IPS-18a (cell line): ENCODE results near the gene MICAL1.
"Not testable (repeated sequence)": the region's sequence is repeated elsewhere in the genome, so short reads cannot be mapped to it uniquely, and the experiment has no call there.

Source experiments
- H3K27ac ChIP-seq: one replicate; pipeline ENCODE4 v1.5.1; 2013; ENCODE audit warnings: low read length
- H3K27me3 ChIP-seq: one replicate; pipeline ENCODE4 v1.6.1; 2013; ENCODE audit warnings: mild to moderate bottlenecking, low read length; ENCODE audit not compliant: control insufficient read depth, insufficient read depth
- H3K36me3 ChIP-seq: one replicate; pipeline ENCODE4 v1.6.1; 2013; ENCODE audit warnings: low read depth, low read length; ENCODE audit not compliant: control insufficient read depth
- H3K4me1 ChIP-seq: one replicate; pipeline ENCODE4 v1.6.1; 2013; ENCODE audit warnings: low read depth, low read length; ENCODE audit not compliant: control insufficient read depth
- H3K4me3 ChIP-seq: one replicate; pipeline ENCODE4 v1.5.1; 2013; ENCODE audit warnings: low read length
- H3K9ac ChIP-seq: one replicate; pipeline ENCODE4 v1.6.1; 2013; ENCODE audit warnings: mild to moderate bottlenecking, low read length, moderate library complexity
- H3K9me3 ChIP-seq: one replicate; pipeline ENCODE4 v1.6.1; 2013; ENCODE audit warnings: low read depth, low read length; ENCODE audit not compliant: control insufficient read depth

Gene MICAL1

DNA sequence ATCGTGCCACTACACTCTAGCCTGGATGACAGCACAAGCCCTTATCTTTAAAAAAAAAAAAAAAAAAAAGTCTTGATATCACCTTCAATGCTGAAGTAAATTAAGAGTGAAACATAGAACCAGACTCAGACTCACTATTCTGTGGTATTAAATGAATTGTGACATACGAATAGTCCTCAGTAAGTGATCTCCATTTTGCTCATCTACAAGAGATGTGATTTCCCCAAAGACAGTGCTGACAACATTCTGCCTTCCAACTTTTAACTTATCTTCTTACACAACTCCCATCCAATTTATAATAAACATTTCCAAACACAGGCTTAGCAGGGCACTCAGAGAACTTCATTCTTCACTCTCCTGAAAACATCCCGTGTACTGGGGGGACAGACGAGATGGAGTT, 19.4 kb upstream of the MICAL1 start:
- peaks cover 9% of the 10 kb centered on the region for H3K4me1 ChIP-seq
- no peak overlapping the region for H3K9ac ChIP-seq
- H3K27me3 ChIP-seq = no peaks in the 10 kb centered on the region
- H3K4me3 ChIP-seq = no peak overlapping the region
- H3K36me3 ChIP-seq = peaks cover 71% of the 10 kb centered on the region
- H3K27ac ChIP-seq = no peak overlapping the region
- no peaks in the 10 kb centered on the region for H3K9me3 ChIP-seq

DNA sequence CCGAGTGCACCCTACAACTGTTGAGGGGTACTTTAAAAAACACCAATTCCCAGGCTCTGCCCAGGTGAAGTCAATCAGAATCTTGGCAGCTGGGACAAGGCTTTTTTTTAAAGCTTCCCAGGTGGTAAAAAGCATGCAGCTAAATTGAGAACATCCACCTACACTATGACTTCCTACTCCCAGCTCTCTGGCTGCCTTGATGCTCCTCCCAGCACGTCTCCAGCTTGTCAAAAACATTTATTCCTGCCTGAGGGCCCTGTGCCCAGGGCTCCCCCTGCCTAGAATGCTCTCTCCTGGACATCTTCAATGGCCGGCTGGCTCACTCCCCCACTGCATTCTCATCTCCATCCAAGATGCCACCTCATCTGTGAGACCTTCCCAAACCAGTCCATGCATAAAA, 17.5 kb upstream of the MICAL1 start:
- H3K36me3 ChIP-seq = peaks cover 84% of the 10 kb centered on the region

DNA sequence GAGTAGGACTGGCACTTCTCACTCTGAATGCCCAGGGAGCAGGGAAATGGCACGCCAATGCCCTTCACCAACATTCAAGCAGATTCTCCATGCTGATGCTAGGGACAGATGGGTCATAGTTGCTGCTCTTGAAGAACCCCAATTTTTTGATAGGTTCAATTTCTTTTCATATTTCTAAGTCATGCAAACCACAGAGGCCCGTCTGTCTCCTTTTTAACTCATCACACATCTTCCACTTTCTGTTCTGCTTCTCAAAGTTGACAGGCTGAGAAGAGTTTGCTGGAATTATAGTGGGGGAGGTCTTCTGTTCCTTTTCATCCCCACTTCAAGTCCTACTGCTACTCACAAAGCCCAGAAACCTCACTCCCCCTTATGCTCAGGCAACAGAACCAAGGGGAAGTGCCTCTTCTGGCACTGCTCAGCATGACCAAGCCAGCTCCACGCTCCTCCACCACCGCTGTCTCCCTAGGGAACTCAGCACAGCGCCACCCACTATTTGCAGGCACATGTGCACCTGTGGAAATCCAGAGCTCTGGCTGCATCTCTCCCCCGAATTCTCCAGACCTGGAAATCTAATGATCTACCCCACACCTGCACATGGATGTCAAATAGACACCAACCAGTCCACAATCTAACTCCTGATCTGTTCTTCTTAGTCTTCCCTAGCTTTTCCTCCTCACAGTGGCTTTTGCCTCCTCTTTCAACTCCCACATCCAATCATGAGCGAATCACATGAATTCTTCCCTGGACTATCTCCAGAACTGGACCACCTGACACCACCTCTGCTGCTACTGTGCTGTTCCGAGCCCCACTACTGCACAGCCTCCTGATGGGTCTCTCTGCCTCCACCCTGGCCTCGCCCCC, 16.8 kb upstream of the MICAL1 start:
- Histone ChIP-seq H3K27ac (no peak overlapping the region), H3K9me3 (no peaks in the 10 kb centered on the region), H3K27me3 (no peaks in the 10 kb centered on the region), H3K36me3 (peaks cover 88% of the 10 kb centered on the region), H3K9ac (no peak overlapping the region), H3K4me3 (no peak overlapping the region), H3K4me1 (no peaks in the 10 kb centered on the region)

More for the DNA sequence above, 17.5 kb upstream of the MICAL1 start:
- Histone ChIP-seq H3K27ac (no peak overlapping the region), H3K9ac (no peak overlapping the region), H3K9me3 (no peaks in the 10 kb centered on the region), H3K27me3 (no peaks in the 10 kb centered on the region), H3K4me1 (no peaks in the 10 kb centered on the region), H3K4me3 (no peak overlapping the region)

DNA sequence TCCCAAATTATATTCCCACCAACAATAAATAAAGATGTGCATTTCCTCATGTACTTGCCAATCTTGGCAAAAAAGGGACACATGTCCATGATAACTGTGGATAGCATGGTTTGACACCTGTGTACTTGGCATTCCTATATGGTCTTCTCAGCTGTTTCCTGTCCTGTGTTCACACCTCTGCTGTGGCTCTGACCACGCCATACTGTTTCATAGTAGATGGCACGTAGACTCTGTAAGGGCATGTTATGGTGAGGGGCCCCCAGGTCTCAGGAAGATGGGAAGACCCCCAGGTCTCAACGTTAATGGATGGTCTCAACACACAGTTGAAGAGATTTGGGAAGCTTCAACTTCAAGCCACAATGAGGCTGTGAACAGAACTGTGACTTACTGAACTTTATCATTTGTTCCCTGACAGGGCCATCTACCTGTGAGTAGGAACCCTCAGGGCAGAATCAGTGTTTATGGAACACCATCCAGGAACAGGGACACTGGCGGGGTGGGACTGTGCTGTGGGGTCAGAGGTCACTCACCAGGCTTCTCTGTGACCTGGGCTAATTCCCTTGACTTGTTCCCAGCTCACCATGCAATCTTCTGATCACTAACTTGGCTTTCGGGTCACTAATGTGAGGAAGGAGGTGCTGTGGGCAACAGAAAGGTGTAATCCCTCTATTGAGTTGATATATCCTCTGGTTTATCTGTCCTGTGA, 15.7 kb upstream of the MICAL1 start:
- peaks cover 94% of the 10 kb centered on the region for H3K36me3 ChIP-seq
- H3K27ac ChIP-seq = no peak overlapping the region

DNA sequence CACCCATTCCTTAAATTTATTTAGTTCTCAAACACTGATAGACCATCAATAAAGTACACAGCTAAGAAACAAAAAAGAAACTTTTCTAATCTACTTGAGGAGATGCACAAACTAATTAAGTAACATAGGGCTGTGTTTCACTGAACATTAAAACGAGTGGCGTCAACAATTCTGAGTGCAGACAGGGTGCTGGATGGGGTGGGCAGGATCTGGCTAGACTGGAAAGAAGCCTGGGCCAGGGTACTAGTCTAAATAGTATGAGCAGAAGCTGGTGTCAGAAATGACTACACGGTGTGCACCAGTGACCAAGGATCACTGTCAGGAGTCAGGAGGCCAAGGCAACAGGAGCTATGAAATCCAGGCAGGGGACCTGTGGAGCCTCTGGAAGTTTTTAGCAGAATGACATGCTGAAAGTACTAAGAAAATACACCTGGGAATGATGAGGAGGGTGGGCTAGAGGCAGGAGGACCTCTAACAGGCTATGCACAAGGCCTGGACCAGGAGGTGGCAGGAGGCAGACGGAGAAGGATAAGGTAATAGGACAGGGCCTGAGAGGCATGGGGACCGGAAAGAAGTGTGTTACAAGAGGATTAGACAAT, 14.1 kb upstream of the MICAL1 start:
- Histone ChIP-seq H3K27ac (no peak overlapping the region), H3K36me3 (peaks cover 94% of the 10 kb centered on the region), H3K9me3 (no peaks in the 10 kb centered on the region), H3K9ac (no peak overlapping the region), H3K4me3 (no peak overlapping the region), H3K27me3 (no peaks in the 10 kb centered on the region), H3K4me1 (no peaks in the 10 kb centered on the region)

More for the DNA sequence above, 15.7 kb upstream of the MICAL1 start:
- Histone ChIP-seq H3K4me1 (no peaks in the 10 kb centered on the region), H3K9ac (no peak overlapping the region), H3K4me3 (no peak overlapping the region), H3K27me3 (no peaks in the 10 kb centered on the region), H3K9me3 (no peaks in the 10 kb centered on the region)

DNA sequence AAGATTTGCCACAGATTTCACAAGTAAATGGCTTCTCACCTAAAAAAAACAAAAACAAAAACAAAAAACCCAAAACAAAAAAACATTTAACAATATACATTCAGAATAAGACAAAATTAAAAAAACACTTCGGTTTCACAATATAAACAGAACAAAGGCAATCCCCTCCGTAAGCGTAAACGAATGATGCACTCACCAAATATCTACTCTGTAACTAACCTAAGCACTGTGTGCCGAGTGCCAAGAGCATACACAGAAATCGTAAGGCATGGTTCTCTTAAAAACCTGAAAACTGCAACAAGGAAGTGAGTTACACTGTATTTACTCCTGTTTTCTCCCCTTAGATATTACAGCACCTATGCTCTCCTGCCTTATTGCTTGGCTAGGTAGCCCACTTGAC, 12.1 kb upstream of the MICAL1 start:
- H3K9me3 ChIP-seq = no peaks in the 10 kb centered on the region
- no peak overlapping the region for H3K27ac ChIP-seq
- no peaks in the 10 kb centered on the region for H3K4me1 ChIP-seq
- H3K9ac ChIP-seq = no peak overlapping the region
- peaks cover 88% of the 10 kb centered on the region for H3K36me3 ChIP-seq
- H3K4me3 ChIP-seq = no peak overlapping the region
- H3K27me3 ChIP-seq = no peaks in the 10 kb centered on the region

DNA sequence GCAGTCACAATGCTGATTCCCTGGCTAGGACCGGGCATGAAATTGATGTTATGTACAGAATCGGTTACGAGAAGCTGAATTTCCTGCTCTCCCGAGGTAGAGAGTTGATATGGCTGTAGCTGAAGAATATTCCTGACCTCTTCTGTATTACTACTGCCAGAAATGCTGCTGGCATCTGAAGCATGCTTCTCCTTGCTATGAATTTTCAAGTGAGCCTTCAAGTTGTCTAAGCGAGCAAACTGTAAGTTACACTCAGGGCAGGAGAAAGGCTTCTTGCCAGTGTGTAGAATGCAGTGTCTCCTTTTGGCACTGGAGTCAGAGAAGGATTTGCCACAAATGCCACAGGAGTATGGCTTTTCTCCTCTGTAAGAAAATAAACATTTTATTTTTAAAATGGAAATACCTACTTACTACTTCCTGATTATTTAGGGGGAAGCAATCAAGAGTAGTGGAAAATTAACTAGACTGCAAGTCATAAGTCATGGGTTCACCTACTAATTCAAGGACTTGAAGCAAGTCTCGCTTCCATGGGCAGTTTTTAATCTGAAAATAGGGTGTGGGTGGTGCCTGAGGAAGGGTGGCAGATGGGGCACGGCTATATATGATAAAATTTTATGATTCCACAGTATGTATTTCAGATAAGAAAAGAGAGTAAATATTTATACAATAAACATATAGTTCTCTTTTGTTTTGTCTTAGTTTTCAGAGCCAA, 10.8 kb upstream of the MICAL1 start:
- Histone ChIP-seq H3K9me3 (no peaks in the 10 kb centered on the region), H3K9ac (no peak overlapping the region), H3K27me3 (no peaks in the 10 kb centered on the region), H3K4me3 (no peak overlapping the region), H3K27ac (no peak overlapping the region), H3K4me1 (no peaks in the 10 kb centered on the region), H3K36me3 (peaks cover 85% of the 10 kb centered on the region)

DNA sequence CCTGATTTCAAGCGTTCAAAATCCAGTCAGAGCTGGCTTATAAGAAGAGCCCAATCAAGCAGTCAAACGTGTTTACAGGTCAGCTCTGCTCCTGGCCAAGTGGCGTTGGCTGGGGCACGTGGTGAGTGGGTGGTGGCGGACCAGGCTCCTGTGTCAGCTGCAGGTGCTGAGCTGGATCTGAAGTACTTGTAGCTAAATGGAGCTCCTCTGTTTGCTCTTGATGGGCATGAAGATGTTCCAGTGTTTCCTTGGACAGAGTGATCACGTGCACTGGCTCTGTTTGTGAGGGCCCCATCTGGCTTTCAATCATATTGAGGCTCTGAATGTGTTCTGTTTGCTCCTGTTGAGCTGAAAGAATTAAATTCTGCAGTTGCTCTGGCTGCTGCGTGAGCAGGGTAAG, 10.2 kb upstream of the MICAL1 start:
- Histone ChIP-seq H3K4me1 (no peaks in the 10 kb centered on the region), H3K27ac (no peak overlapping the region), H3K9ac (no peak overlapping the region), H3K9me3 (no peaks in the 10 kb centered on the region), H3K27me3 (no peaks in the 10 kb centered on the region), H3K36me3 (peaks cover 83% of the 10 kb centered on the region), H3K4me3 (no peak overlapping the region)

DNA sequence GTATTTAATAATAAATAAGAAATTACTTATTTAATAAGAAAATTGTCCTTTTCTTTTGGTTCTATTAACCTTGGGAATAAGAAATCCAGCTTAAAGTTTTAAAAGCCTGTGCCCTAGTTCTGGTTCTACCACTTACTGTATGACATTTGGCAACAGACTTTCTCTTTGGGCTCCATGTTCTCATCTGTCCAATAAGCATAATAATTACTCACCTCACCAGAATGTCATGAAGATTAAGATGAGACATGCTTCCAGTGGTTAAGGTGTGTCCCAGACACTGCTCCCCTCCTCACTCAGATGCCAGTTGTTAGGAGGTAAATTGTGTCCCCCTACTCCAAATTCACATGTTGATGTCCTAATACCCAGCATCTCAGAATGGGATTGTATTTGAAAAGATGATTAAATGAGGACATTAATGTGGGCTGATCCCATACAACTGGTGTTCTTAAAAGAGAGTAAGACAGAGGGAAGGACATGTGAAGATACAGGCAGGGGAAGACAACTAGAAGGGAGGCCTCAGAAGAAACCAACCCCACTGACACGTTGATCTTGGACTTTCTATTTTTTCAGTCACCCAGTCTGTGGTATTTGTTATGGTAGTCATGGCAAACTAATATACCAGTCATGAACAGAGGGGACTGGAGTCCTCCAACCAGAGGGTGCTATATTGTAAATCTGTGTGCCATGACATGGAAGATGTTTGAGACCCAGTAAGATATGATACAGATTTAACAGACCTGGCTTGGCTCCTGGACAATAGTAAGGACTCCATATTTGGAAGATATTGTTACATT, 6.4 kb upstream of the MICAL1 start:
- H3K27me3 ChIP-seq = no peaks in the 10 kb centered on the region
- peaks cover 12% of the 10 kb centered on the region for H3K4me1 ChIP-seq
- peaks cover 49% of the 10 kb centered on the region for H3K36me3 ChIP-seq
- no peaks in the 10 kb centered on the region for H3K9me3 ChIP-seq
- no peak overlapping the region for H3K4me3 ChIP-seq
- H3K9ac ChIP-seq = no peak overlapping the region
- no peak overlapping the region for H3K27ac ChIP-seq

DNA sequence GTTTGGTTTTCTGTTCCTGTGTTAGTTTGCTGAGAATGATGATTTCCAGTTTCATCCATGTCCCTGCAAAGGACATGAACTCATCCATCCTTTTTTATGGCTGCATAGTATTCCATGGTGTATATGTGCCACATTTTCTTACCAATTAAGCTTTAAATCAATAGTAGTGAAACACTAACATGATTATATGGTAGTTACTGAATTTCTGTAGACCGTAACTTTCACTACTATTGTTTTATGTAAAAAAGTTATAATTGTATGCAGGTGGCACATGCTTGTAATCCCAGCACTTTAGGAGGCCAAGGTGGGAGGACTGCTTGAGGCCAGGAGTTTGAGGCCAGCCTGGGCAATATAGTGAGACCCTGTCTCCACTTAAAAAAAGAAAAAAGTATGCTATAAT, 5.6 kb upstream of the MICAL1 start:
- Histone ChIP-seq H3K36me3 (peaks cover 42% of the 10 kb centered on the region), H3K4me1 (peaks cover 19% of the 10 kb centered on the region)
- not testable (repeated sequence) for H3K9ac ChIP-seq, H3K4me3 ChIP-seq, H3K27me3 ChIP-seq, H3K27ac ChIP-seq, H3K9me3 ChIP-seq
